PC-3 (cell line): ENCODE results near the gene PKM. TPM values are rescaled to one million over a fixed set of nuclear protein-coding genes. Genes with fewer than 3 reads are reported as not detected.

Experiments
- ATAC-seq: fragments of 200-7000 bp; cut with Tn5 transposase; 2 replicates; pipeline ENCODE4 v1.9.1; 2020; ENCODE audit warnings: mild to moderate bottlenecking, moderate library complexity
- BruUV-seq: library from RNA; stranded (reverse); fragments of 400-500 nt; replicated peaks from 2 replicates; lab custom pipeline; 2021; lab: Mats Ljungman, UMichigan
- CTCF ChIA-PET: fragments of 300-600 bp; sonication (Branson Sonifier 250); formaldehyde crosslinking; loops from one replicate; lab custom pipeline; 2022; ENCODE audit warnings: antibody characterized with exemption; lab: Charles Lee
- POLR2A ChIA-PET: fragments of 300-600 bp; sonication (Branson Sonifier 250); formaldehyde crosslinking; loops from one replicate; lab custom pipeline; 2022; ENCODE audit warnings: antibody characterized with exemption; ENCODE audit not compliant: unreplicated experiment; lab: Charles Lee
- DNase-seq: peaks from one replicate; pipeline ENCODE4 v3.0.0-alpha.2; 2015
- H2AFZ ChIP-seq: fragments of 300-600 bp; sonication (generic); 2 replicates; pipeline ENCODE4 v1.6.0; 2016; ENCODE audit warnings: antibody characterized with exemption, low read length
- H3F3A ChIP-seq: fragments of 300-600 bp; sonication (generic); one replicate; pipeline ENCODE4 v1.6.0; 2017; ENCODE audit warnings: antibody characterized with exemption, low read length, control low read depth, mild to moderate bottlenecking; ENCODE audit not compliant: unreplicated experiment
- H3K27ac ChIP-seq: fragments of 300-600 bp; sonication (generic); 2 replicates; pipeline ENCODE4 v1.5.1; 2016; ENCODE audit warnings: mild to moderate bottlenecking, low read length
- H3K27me3 ChIP-seq: fragments of 300-600 bp; sonication (generic); 2 replicates; pipeline ENCODE4 v1.6.1; 2016; ENCODE audit warnings: low read length, mixed read lengths
- H3K36me3 ChIP-seq: fragments of 300-600 bp; sonication (generic); 2 replicates; pipeline ENCODE4 v1.6.1; 2016; ENCODE audit warnings: low read depth, mixed run types, low read length, mixed read lengths
- H3K4me1 ChIP-seq: fragments of 300-600 bp; sonication (generic); 2 replicates; pipeline ENCODE4 v1.5.1; 2016; ENCODE audit warnings: low read length; ENCODE audit not compliant: insufficient read depth
- H3K4me2 ChIP-seq: fragments of 300-600 bp; sonication (generic); 2 replicates; pipeline ENCODE4 v1.6.0; 2016; ENCODE audit warnings: low read length
- H3K4me3 ChIP-seq: fragments of 300-600 bp; sonication (generic); 2 replicates; pipeline ENCODE4 v1.5.1; 2016; ENCODE audit warnings: mild to moderate bottlenecking, low read length, mixed read lengths
- H3K79me2 ChIP-seq: fragments of 300-600 bp; sonication (generic); 2 replicates; pipeline ENCODE4 v1.6.1; 2017; ENCODE audit warnings: low read length, mixed read lengths
- H3K9ac ChIP-seq: fragments of 300-600 bp; sonication (generic); 2 replicates; pipeline ENCODE4 v1.6.0; 2016; ENCODE audit warnings: mild to moderate bottlenecking, low read length
- H3K9me2 ChIP-seq: fragments of 300-600 bp; sonication (generic); replicated peaks from 2 replicates; pipeline ENCODE4 v1.6.1; 2016; ENCODE audit warnings: mixed run types, low read length, mixed read lengths
- H3K9me3 ChIP-seq: fragments of 300-600 bp; sonication (generic); 2 replicates; pipeline ENCODE4 v1.6.1; 2016; ENCODE audit warnings: low read length, mixed read lengths
- H4K20me1 ChIP-seq: fragments of 300-600 bp; sonication (generic); 2 replicates; pipeline ENCODE4 v1.6.1; 2016; ENCODE audit warnings: low read length, mixed read lengths
- CTCF ChIP-seq: fragments of 300-600 bp; sonication (generic); conservative IDR thresholded peaks from 2 replicates; pipeline ENCODE4 v1.5.1; 2017; ENCODE audit warnings: antibody characterized with exemption, low read depth, mild to moderate bottlenecking, low read length
- EZH2 ChIP-seq: fragments of 300-600 bp; sonication (generic); IDR thresholded peaks from one replicate; pipeline ENCODE4 v1.6.1; 2017; ENCODE audit warnings: antibody characterized with exemption, mild to moderate bottlenecking, low read length; ENCODE audit not compliant: unreplicated experiment
- EZH2phosphoT487 ChIP-seq: fragments of 300-600 bp; sonication (generic); IDR thresholded peaks from 2 replicates; pipeline ENCODE4 v1.6.1; 2018; ENCODE audit warnings: mild to moderate bottlenecking, antibody characterized with exemption, low read length, borderline replicate concordance
- intact Hi-C: fragments of 100-400 bp; cut with micrococcal nuclease; formaldehyde crosslinking; loops from 2 replicates; pipeline ENCODE4 v1.9.0; 2023
- total RNA-seq: library from RNA; depleted of rRNA; stranded (reverse); fragments of >200 nt; gene quantifications from 2 replicates; pipeline ENCODE4 v1.2.3, GENCODE V29; 2014

The PKM gene
- total RNA-seq, 1 experiment from 2014 or later: 1,963 TPM

GRCh38 chr15:72271221-72271620 lies 40.2 kb upstream of the PKM start:
- H3K4me3 ChIP-seq: no peak overlapping the region
- no peaks in the 10 kb centered on the region for H3K79me2 ChIP-seq
- DNase-seq: no peak
- no peaks in the 10 kb centered on the region for H3F3A ChIP-seq
- POLR2A ChIA-PET: no interaction called here
- no peaks in the 10 kb centered on the region for H3K4me1 ChIP-seq
- H3K36me3 ChIP-seq: no peaks in the 10 kb centered on the region
- no peak overlapping the region for H3K4me2 ChIP-seq
- CTCF ChIA-PET: no interaction called here
- no TSS peak for BruUV-seq
- intact Hi-C loops: no loop called here
- no peaks in the 10 kb centered on the region for H3K9me3 ChIP-seq
- no peak for ATAC-seq
- H3K27me3 ChIP-seq: no peaks in the 10 kb centered on the region
- TF ChIP-seq EZH2phosphoT487: no peak
- no peak for TF ChIP-seq CTCF
- TF ChIP-seq EZH2: no peak
- H3K9me2 ChIP-seq: no peaks in the 10 kb centered on the region
- H3K9ac ChIP-seq: no peak overlapping the region
- no peak overlapping the region for H3K27ac ChIP-seq
- H2AFZ ChIP-seq: no peak overlapping the region
- H4K20me1 ChIP-seq: no peaks in the 10 kb centered on the region

GRCh38 chr15:72269739-72270138 lies 38.7 kb upstream of the PKM start:
- POLR2A ChIA-PET: no interaction called here

GRCh38 chr15:72265031-72265430 lies 34.0 kb upstream of the PKM start:
- H3K27me3 ChIP-seq: peaks cover 25% of the 10 kb centered on the region
- H3K4me1 ChIP-seq: no peaks in the 10 kb centered on the region
- H2AFZ ChIP-seq: no peak overlapping the region
- no peak for DNase-seq
- intact Hi-C loops: no loop called here
- no peak overlapping the region for H3K4me3 ChIP-seq
- ChIA-PET CTCF (no interaction called here), POLR2A (no interaction called here)
- H3K9ac ChIP-seq: no peak overlapping the region
- no peak overlapping the region for H3K27ac ChIP-seq
- no peaks in the 10 kb centered on the region for H3K9me3 ChIP-seq
- H3K9me2 ChIP-seq: no peaks in the 10 kb centered on the region
- ATAC-seq: no peak
- H3K36me3 ChIP-seq: no peaks in the 10 kb centered on the region
- BruUV-seq: no TSS peak
- no peaks in the 10 kb centered on the region for H3K79me2 ChIP-seq
- H3F3A ChIP-seq: no peaks in the 10 kb centered on the region
- H3K4me2 ChIP-seq: no peak overlapping the region
- H4K20me1 ChIP-seq: no peaks in the 10 kb centered on the region
- TF ChIP-seq EZH2phosphoT487 (no peak), CTCF (no peak), EZH2 (no peak)

More at GRCh38 chr15:72269739-72270138, 38.7 kb upstream of the PKM start:
- Histone ChIP-seq H3K27me3 (no peaks in the 10 kb centered on the region), H3K4me3 (no peak overlapping the region), H3K9me2 (no peaks in the 10 kb centered on the region), H3K36me3 (no peaks in the 10 kb centered on the region), H3K4me2 (no peak overlapping the region), H3K79me2 (no peaks in the 10 kb centered on the region), H3F3A (no peaks in the 10 kb centered on the region), H3K9ac (no peak overlapping the region), H2AFZ (no peak overlapping the region), H3K9me3 (no peaks in the 10 kb centered on the region), H3K4me1 (no peaks in the 10 kb centered on the region), H4K20me1 (no peaks in the 10 kb centered on the region), H3K27ac (no peak overlapping the region)
- no TSS peak for BruUV-seq
- intact Hi-C loops: no loop called here
- CTCF ChIA-PET: no interaction called here
- ATAC-seq (no peak), DNase-seq (no peak)
- TF ChIP-seq EZH2phosphoT487 (no peak), CTCF (no peak)
